IPS DF 4.7 (cell line): Measurements from ENCODE around the gene PLXDC1.
"Not testable (repeated sequence)": the region's sequence is repeated elsewhere in the genome, so short reads cannot be mapped to it uniquely, and the experiment has no call there.

Experiments
- DNase-seq: peaks from one replicate; pipeline ENCODE4 v3.0.0-alpha.2; 2013; ENCODE audit warnings: low spot score; ENCODE audit errors: extremely low read depth

PLXDC1 gene

GRCh38 chr17:39181303-39181702 is 29.9 kb upstream of the PLXDC1 start:
- DNase-seq, result no peak

GRCh38 chr17:39178536-39178935 is 27.1 kb upstream of the PLXDC1 start:
- no peak for DNase-seq

- DNase-seq, result no peak
Observed at GRCh38 chr17:39177256-39177655, 25.8 kb upstream of the PLXDC1 start.

GRCh38 chr17:39175695-39176093 is 24.3 kb upstream of the PLXDC1 start:
- no peak for DNase-seq

- no peak for DNase-seq
Observed at GRCh38 chr17:39174920-39175694, 23.7 kb upstream of the PLXDC1 start.

GRCh38 chr17:39173526-39174274 is 22.3 kb upstream of the PLXDC1 start:
- DNase-seq, result no peak

GRCh38 chr17:39173080-39173479 is 21.6 kb upstream of the PLXDC1 start:
- no peak for DNase-seq

- DNase-seq, result no peak
Observed at GRCh38 chr17:39171933-39172332, 20.5 kb upstream of the PLXDC1 start.

- DNase-seq, result no peak
Observed at GRCh38 chr17:39170558-39170957, 19.1 kb upstream of the PLXDC1 start.

GRCh38 chr17:39170109-39170508 is 18.7 kb upstream of the PLXDC1 start:
- no peak for DNase-seq

- DNase-seq, result no peak
Observed at GRCh38 chr17:39169518-39169917, 18.1 kb upstream of the PLXDC1 start.

GRCh38 chr17:39169101-39169500 is 17.7 kb upstream of the PLXDC1 start:
- DNase-seq, result no peak

GRCh38 chr17:39168503-39168902 is 17.1 kb upstream of the PLXDC1 start:
- not testable (repeated sequence) for DNase-seq

GRCh38 chr17:39167476-39167875 is 16.0 kb upstream of the PLXDC1 start:
- DNase-seq, result no peak

- no peak for DNase-seq
Observed at GRCh38 chr17:39166437-39167335, 15.2 kb upstream of the PLXDC1 start.

- DNase-seq, result no peak
Observed at GRCh38 chr17:39165841-39166349, 14.5 kb upstream of the PLXDC1 start, which contains the start of gene ARL5C. Gene ARL5C, minus strand, starts transcription at chr17:39166161. Its CDS starts 401 bp downstream, at chr17:39165760.

- DNase-seq, result no peak
Observed at GRCh38 chr17:39165178-39165840, 13.9 kb upstream of the PLXDC1 start.

- peak; percentile 83 for DNase-seq
Observed at GRCh38 chr17:39164675-39165143, 13.3 kb upstream of the PLXDC1 start.

GRCh38 chr17:39161962-39162361 is 10.5 kb upstream of the PLXDC1 start:
- no peak for DNase-seq

- DNase-seq, result no peak
Observed at GRCh38 chr17:39158623-39159022, 7.2 kb upstream of the PLXDC1 start.

GRCh38 chr17:39156491-39156890 is 5.1 kb upstream of the PLXDC1 start:
- DNase-seq, result no peak
